Parathyroid adenoma (tissue), 2 donors: ENCODE results near the gene CCDC188.

Experiments
- H2AFZ ChIP-seq: fragments of 300-600 bp; sonication (generic); one replicate; pipeline ENCODE4 v1.7.0; 2017; ENCODE audit warnings: antibody characterized with exemption, mild to moderate bottlenecking
- H3K27ac ChIP-seq: fragments of 300-600 bp; sonication (generic); one replicate; pipeline ENCODE4 v1.7.0; 2017
- H3K27me3 ChIP-seq: fragments of 300-600 bp; sonication (generic); one replicate; pipeline ENCODE4 v1.7.0; 2017; ENCODE audit warnings: low read length; ENCODE audit not compliant: control insufficient read depth, insufficient read depth
- H3K36me3 ChIP-seq: fragments of 300-600 bp; sonication (generic); one replicate; pipeline ENCODE4 v1.7.0; 2017; ENCODE audit warnings: low read length; ENCODE audit not compliant: control insufficient read depth, insufficient read depth
- H3K4me1 ChIP-seq: fragments of 300-600 bp; sonication (generic); one replicate; pipeline ENCODE4 v1.7.0; 2017; ENCODE audit warnings: control low read depth
- H3K4me2 ChIP-seq: fragments of 300-600 bp; sonication (generic); one replicate; pipeline ENCODE4 v1.7.0; 2017; ENCODE audit warnings: low read length
- H3K4me3 ChIP-seq: fragments of 300-600 bp; sonication (generic); one replicate; pipeline ENCODE4 v1.7.0; 2017; ENCODE audit warnings: low read depth, low read length
- H3K79me2 ChIP-seq: fragments of 300-600 bp; sonication (generic); one replicate; pipeline ENCODE4 v1.7.0; 2017; ENCODE audit warnings: control low read depth
- H3K9ac ChIP-seq: fragments of 300-600 bp; sonication (generic); one replicate; pipeline ENCODE4 v1.7.0; 2017; ENCODE audit warnings: mild to moderate bottlenecking
- H3K9me3 ChIP-seq: fragments of 300-600 bp; sonication (generic); one replicate; pipeline ENCODE4 v1.7.0; 2017; ENCODE audit warnings: low read length; ENCODE audit not compliant: control insufficient read depth
- TF ChIP-seq, protein P1 (sequence below): fragments of 300-600 bp; sonication (generic); IDR thresholded peaks from one replicate; pipeline ENCODE4 v1.7.0; 2017; ENCODE audit warnings: antibody characterized with exemption, mild to moderate bottlenecking
- donor health status: primary hyperparathyroidism.

The CCDC188 gene

DNA sequence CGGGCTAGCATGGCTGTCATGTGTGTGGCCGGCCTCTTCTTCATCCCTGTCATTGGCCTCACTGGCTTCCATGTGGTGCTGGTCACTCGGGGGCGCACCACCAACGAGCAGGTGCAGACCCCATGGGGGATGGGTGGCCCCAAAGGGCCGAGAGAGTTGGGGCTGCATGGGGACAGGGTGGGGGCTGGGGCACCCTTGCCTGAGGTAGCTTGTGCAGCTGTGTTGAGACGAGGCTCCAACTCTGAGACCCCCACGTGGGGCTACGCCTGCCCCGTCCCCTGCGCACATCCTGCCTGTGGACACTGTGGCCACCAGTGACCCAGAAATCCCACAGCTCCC lies 10.8 kb downstream of the CCDC188 start:
- H3K9me3 ChIP-seq: no peaks in the 10 kb centered on the region
- no peak overlapping the region for H3K9ac ChIP-seq
- H3K4me3 ChIP-seq: no peak overlapping the region
- H3K4me1 ChIP-seq: no peaks in the 10 kb centered on the region
- no peaks in the 10 kb centered on the region for H3K36me3 ChIP-seq
- no peak overlapping the region for H3K27ac ChIP-seq
- no peak overlapping the region for H2AFZ ChIP-seq
- H3K27me3 ChIP-seq: no peaks in the 10 kb centered on the region
- no peak overlapping the region for H3K4me2 ChIP-seq
- TF ChIP-seq, protein P1, sequence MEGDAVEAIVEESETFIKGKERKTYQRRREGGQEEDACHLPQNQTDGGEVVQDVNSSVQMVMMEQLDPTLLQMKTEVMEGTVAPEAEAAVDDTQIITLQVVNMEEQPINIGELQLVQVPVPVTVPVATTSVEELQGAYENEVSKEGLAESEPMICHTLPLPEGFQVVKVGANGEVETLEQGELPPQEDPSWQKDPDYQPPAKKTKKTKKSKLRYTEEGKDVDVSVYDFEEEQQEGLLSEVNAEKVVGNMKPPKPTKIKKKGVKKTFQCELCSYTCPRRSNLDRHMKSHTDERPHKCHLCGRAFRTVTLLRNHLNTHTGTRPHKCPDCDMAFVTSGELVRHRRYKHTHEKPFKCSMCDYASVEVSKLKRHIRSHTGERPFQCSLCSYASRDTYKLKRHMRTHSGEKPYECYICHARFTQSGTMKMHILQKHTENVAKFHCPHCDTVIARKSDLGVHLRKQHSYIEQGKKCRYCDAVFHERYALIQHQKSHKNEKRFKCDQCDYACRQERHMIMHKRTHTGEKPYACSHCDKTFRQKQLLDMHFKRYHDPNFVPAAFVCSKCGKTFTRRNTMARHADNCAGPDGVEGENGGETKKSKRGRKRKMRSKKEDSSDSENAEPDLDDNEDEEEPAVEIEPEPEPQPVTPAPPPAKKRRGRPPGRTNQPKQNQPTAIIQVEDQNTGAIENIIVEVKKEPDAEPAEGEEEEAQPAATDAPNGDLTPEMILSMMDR: no peak
- H3K79me2 ChIP-seq: no peaks in the 10 kb centered on the region

DNA sequence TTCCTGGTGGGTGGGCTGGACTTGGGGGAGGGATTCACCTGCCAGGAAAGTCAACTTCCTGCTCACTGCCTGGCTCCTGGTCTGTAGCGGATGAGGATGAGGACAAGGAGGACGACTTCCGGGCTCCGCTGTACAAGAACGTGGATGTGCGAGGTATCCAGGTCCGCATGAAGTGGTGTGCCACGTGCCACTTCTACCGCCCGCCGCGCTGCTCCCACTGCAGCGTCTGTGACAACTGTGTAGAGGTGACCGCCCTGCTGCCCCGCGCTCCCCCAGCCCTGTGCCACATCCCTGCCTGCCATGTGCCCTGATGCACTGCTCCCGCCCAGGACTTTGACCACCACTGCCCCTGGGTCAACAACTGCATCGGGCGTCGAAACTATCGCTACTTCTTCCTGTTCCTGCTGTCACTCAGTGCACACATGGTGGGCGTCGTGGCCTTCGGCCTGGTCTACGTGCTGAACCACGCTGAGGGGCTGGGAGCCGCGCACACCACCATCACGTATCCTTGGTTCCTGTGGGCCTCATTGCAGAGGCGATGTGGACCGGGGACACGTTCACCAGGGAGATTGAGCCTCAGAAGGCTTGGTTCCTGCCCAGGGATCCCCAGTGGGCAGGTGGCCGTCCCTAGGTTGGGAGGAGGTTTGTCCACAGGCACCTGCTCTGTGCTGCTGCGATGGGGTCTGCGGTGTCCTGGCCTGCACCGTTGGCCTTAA lies 11.3 kb downstream of the CCDC188 start:
- H3K4me3 ChIP-seq: no peak overlapping the region
- TF ChIP-seq, protein P1: no peak
- no peaks in the 10 kb centered on the region for H3K9me3 ChIP-seq
- no peaks in the 10 kb centered on the region for H3K27me3 ChIP-seq
- no peak overlapping the region for H3K9ac ChIP-seq
- H3K4me1 ChIP-seq: no peaks in the 10 kb centered on the region
- H3K27ac ChIP-seq: no peak overlapping the region
- no peaks in the 10 kb centered on the region for H3K36me3 ChIP-seq
- H3K4me2 ChIP-seq: no peak overlapping the region
- no peaks in the 10 kb centered on the region for H3K79me2 ChIP-seq
- H2AFZ ChIP-seq: no peak overlapping the region

DNA sequence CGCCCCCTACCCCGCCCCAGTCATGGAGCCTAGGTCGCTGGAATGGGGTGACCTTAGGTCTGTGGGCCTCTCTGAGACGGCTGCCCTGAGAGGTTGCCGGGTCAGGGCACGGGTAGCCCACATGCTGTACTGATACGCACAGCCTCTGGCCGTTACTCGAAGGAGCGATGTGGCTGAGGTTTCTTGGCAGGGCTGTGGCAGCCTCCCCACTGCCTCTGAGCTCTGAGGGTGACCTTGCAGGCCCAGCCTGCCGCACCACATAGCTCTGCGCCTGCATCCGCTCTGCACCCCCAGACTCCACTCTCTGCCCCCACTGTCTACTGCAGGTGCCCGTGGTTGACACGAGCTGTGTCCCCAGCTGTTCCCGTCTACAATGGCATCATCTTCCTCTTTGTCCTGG lies 12.0 kb downstream of the CCDC188 start:
- H3K27me3 ChIP-seq: no peaks in the 10 kb centered on the region
- H3K27ac ChIP-seq: no peak overlapping the region
- no peaks in the 10 kb centered on the region for H3K9me3 ChIP-seq
- H2AFZ ChIP-seq: no peak overlapping the region
- H3K4me3 ChIP-seq: no peak overlapping the region
- no peak overlapping the region for H3K4me2 ChIP-seq
- H3K79me2 ChIP-seq: no peaks in the 10 kb centered on the region
- no peaks in the 10 kb centered on the region for H3K36me3 ChIP-seq
- H3K9ac ChIP-seq: no peak overlapping the region
- H3K4me1 ChIP-seq: no peaks in the 10 kb centered on the region
- TF ChIP-seq, protein P1: no peak

DNA sequence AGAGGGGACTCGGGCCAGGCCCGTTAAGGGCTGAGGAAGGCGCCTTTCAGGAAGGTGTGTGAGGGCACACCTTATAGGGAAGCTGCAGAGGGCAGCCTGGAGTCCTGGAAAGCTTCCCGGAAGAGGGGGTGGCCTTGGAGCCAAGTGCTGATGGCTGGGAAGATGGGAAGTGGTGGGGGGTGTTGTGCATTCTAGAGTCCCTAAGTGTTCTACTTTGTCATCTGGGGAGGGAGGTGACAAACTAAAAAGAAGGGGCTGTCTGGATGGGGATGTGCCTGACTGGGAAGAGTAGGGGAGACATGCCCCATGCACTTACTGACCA lies 12.5 kb downstream of the CCDC188 start:
- H3K9ac ChIP-seq: no peak overlapping the region
- no peaks in the 10 kb centered on the region for H3K36me3 ChIP-seq
- H3K27ac ChIP-seq: no peak overlapping the region
- TF ChIP-seq, protein P1: no peak
- no peaks in the 10 kb centered on the region for H3K79me2 ChIP-seq
- H3K9me3 ChIP-seq: no peaks in the 10 kb centered on the region
- H3K27me3 ChIP-seq: no peaks in the 10 kb centered on the region
- no peak overlapping the region for H3K4me2 ChIP-seq
- H3K4me3 ChIP-seq: no peak overlapping the region
- H3K4me1 ChIP-seq: no peaks in the 10 kb centered on the region
- H2AFZ ChIP-seq: no peak overlapping the region

DNA sequence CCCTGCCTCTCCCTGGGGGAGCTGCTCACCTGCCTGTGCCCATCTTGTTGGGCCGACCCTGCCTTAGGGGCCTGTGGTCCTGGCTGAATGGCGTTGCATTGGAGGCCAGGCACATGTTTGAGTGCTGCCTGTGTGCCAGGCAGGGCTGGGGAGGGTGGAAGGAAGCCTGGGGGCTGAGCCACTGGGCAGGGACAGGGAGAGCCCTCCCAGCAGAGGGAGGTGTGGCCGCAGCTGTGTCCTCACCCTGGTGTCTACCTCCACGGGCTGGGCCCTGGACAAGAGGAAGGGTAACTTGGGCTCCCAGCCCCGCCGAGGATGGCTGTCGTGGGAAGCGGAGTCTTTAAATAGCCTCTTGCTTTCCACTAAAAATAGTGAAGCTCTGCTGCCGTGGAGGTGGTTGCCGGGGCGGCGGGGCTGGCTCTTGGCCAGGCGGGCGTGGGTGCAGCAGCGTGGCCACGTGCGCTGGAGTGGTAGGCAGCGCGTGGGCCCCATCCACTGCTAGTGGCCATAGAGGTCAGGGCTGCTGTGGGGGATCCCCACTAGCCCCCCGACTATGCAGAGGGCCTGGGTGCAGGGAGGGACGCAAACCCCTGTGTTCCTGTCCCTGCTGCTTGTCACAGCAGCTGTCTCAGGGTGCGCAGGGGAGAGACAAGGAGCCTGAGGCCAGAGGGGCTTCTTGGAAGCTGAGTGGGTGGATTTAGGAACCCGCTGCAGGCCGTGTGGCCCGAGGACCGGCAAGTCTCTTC lies 13.0 kb downstream of the CCDC188 start:
- H3K9me3 ChIP-seq: no peaks in the 10 kb centered on the region
- no peak overlapping the region for H3K27ac ChIP-seq
- H3K4me1 ChIP-seq: peaks cover under 1% of the 10 kb centered on the region
- H3K36me3 ChIP-seq: no peaks in the 10 kb centered on the region
- H3K4me3 ChIP-seq: no peak overlapping the region
- H2AFZ ChIP-seq: no peak overlapping the region
- H3K79me2 ChIP-seq: no peaks in the 10 kb centered on the region
- H3K4me2 ChIP-seq: no peak overlapping the region
- H3K9ac ChIP-seq: no peak overlapping the region
- H3K27me3 ChIP-seq: no peaks in the 10 kb centered on the region
- TF ChIP-seq, protein P1: no peak
